CD4-positive, alpha-beta T cell treated with Interleukin-6 at 100 ng/mL for 8 hours (primary cell): ENCODE data around the gene APOB.

Experiments used
- DNase-seq: peaks from one replicate; pipeline ENCODE4 v3.0.0-alpha.2; 2020; ENCODE audit warnings: mixed read lengths, low spot score

APOB gene

GRCh38 chr2:20972792-20973565 is 70.9 kb downstream of the APOB start:
- DNase-seq = no peak

- no peak for DNase-seq
These were observed 71.8 kb downstream of the APOB start for GRCh38 chr2:20972110-20972509.

- DNase-seq = no peak
These were observed 73.8 kb downstream of the APOB start for GRCh38 chr2:20970068-20970467.

GRCh38 chr2:20966061-20966595 is 77.7 kb downstream of the APOB start:
- no peak for DNase-seq

GRCh38 chr2:20965221-20965620 is 78.7 kb downstream of the APOB start:
- no peak for DNase-seq

- no peak for DNase-seq
These were observed 80.0 kb downstream of the APOB start for GRCh38 chr2:20963867-20964266.

GRCh38 chr2:20962939-20963557 is 80.8 kb downstream of the APOB start:
- DNase-seq = peak; percentile 51

- no peak for DNase-seq
These were observed 82.0 kb downstream of the APOB start for GRCh38 chr2:20961858-20962257.

- DNase-seq = no peak
These were observed 83.9 kb downstream of the APOB start for GRCh38 chr2:20960003-20960402.

- no peak for DNase-seq
These were observed 84.6 kb downstream of the APOB start for GRCh38 chr2:20959252-20959651.

- no peak for DNase-seq
These were observed 85.9 kb downstream of the APOB start for GRCh38 chr2:20957788-20958525.

- no peak for DNase-seq
These were observed 88.4 kb downstream of the APOB start for GRCh38 chr2:20955277-20956026.

GRCh38 chr2:20953146-20953824 is 90.6 kb downstream of the APOB start:
- no peak for DNase-seq
